ENCODE measurements around the gene VKORC1. TPM values are rescaled to one million over a fixed set of nuclear protein-coding genes. Genes with fewer than 3 reads are reported as not detected.
A peak's percentile ranks its signal among the peaks of the same experiment; 100 is the strongest.

VKORC1 gene
- total RNA-seq, 4 donors from 2014 or later, result 20.1 to 35.9 (median 32.9) TPM

- no peak overlapping the region for H3K4me3 ChIP-seq
- intact Hi-C loops (cut with DNase I; ENCODE audit: low total_unique reads), result no loop called here
- no peak for TF ChIP-seq CTCF (IDR thresholded peaks at IDR 0.05 in 4 of 5, conservative IDR thresholded peaks at IDR 0.05 in 1 of 5)
- TF ChIP-seq POLR2A (IDR thresholded peaks at IDR 0.05), result no peak
- H3K9me3 ChIP-seq, result no peaks in the 10 kb centered on the region
- ATAC-seq (no peak), DNase-seq (no peak)
- H3K27me3 ChIP-seq, result no peaks in the 10 kb centered on the region
- peaks cover 0 to 52% of the 10 kb centered on the region in 2 donors for H3K36me3 ChIP-seq
- H3K27ac ChIP-seq, result no peak overlapping the region
- peaks cover 24 to 27% of the 10 kb centered on the region in 2 donors for H3K4me1 ChIP-seq
- in situ Hi-C loops (cut with MboI; ENCODE audit: low sequenced_read_pairs in 4 of 4), result loop anchor here in 2 of 4 donors (5.0 to 25.0 kb wide), 2 partner anchors 44 to 89 kb away; partner anchors contain the start of genes HSD3B7 (in 1 of the 2) and STX4 (in 1 of the 2)
Measured at GRCh38 chr16:31076319-31076718, 18.3 kb downstream of the VKORC1 start.

GRCh38 chr16:31074814-31075183 lies 19.8 kb downstream of the VKORC1 start:
- H3K27me3 ChIP-seq, result no peaks in the 10 kb centered on the region
- peak overlapping the region; percentile 97 to 99 (median 99) for H3K27ac ChIP-seq
- DNase-seq (no peak), ATAC-seq (peak in 1 of 2 donors; percentile 15)
- H3K4me1 ChIP-seq, result peaks cover 24 to 30% of the 10 kb centered on the region in 2 donors
- TF ChIP-seq CTCF (IDR thresholded peaks at IDR 0.05 in 4 of 5, conservative IDR thresholded peaks at IDR 0.05 in 1 of 5) (no peak), POLR2A (IDR thresholded peaks at IDR 0.05) (no peak)
- in situ Hi-C loops (cut with MboI; ENCODE audit: low sequenced_read_pairs in 4 of 4) (loop anchor here in 2 of 4 donors (5.0 to 25.0 kb wide), 2 partner anchors 42 to 87 kb away; partner anchors contain the start of genes HSD3B7 (in 1 of the 2) and STX4 (in 1 of the 2)), intact Hi-C loops (cut with DNase I; ENCODE audit: low total_unique reads) (loop anchor here (1.0 to 5.0 kb wide), 7 partner anchors 20 to 1077 kb away; partner anchors contain the start of genes HIRIP3, HSD3B7, INO80E and STX4)
- peaks cover 0 to 37% of the 10 kb centered on the region in 2 donors for H3K36me3 ChIP-seq
- peak overlapping the region; percentile 95 to 100 (median 96) for H3K4me3 ChIP-seq
- H3K9me3 ChIP-seq, result no peaks in the 10 kb centered on the region

- in situ Hi-C loops (cut with MboI; ENCODE audit: low sequenced_read_pairs in 4 of 4), result no loop called here
- peak; percentile 88 to 94 for ATAC-seq
- Histone ChIP-seq H3K4me3 (peak within 1 kb of the TSS; percentile 95 to 100 (median 96)), H3K4me1 (peaks cover 24 to 30% of the 10 kb centered on the region in 2 donors), H3K27ac (peak within 1 kb of the TSS; percentile 97 to 99 (median 99)), H3K9me3 (no peaks in the 10 kb centered on the region), H3K36me3 (peaks cover 0 to 31% of the 10 kb centered on the region in 2 donors), H3K27me3 (no peaks in the 10 kb centered on the region)
- intact Hi-C loops (cut with DNase I; ENCODE audit: low total_unique reads), result loop anchor here (1.0 to 5.0 kb wide), 8 partner anchors 20 to 1077 kb away; partner anchors contain the start of genes FBRS, HIRIP3, HSD3B7 and INO80E
- no peak for TF ChIP-seq CTCF (IDR thresholded peaks at IDR 0.05 in 4 of 5, conservative IDR thresholded peaks at IDR 0.05 in 1 of 5)
- TF ChIP-seq POLR2A (IDR thresholded peaks at IDR 0.05), result peak; percentile 78 to 93
- peak; percentile 98 for DNase-seq
Measured at GRCh38 chr16:31073970-31074813, 20.4 kb downstream of the VKORC1 start, which contains the start of the genes ZNF646 and ZNF668. ZNF646 (plus strand) TSS chr16:31074422; CDS start chr16:31076325, 1,903 bp downstream. ZNF668 (minus strand) TSS chr16:31074240; CDS start chr16:31064459, 9,781 bp downstream.

- peaks cover 0 to 23% of the 10 kb centered on the region in 2 donors for H3K36me3 ChIP-seq
- ATAC-seq (peak; percentile 85 to 89), DNase-seq (peak; percentile 84 to 86)
- H3K4me3 ChIP-seq, result peak overlapping the region; percentile 95 to 100 (median 96)
- peak overlapping the region; percentile 97 to 99 (median 99) for H3K27ac ChIP-seq
- TF ChIP-seq CTCF (IDR thresholded peaks at IDR 0.05 in 4 of 5, conservative IDR thresholded peaks at IDR 0.05 in 1 of 5) (peak in 2 of 5 experiments; percentile 20 to 49), POLR2A (IDR thresholded peaks at IDR 0.05) (peak in 1 of 2 donors; percentile 7)
- in situ Hi-C loops (cut with MboI; ENCODE audit: low sequenced_read_pairs in 4 of 4) (no loop called here), intact Hi-C loops (cut with DNase I; ENCODE audit: low total_unique reads) (loop anchor here (2.0 to 5.0 kb wide), 4 partner anchors 86 to 1076 kb away; partner anchors contain the start of genes FBRS, HIRIP3, HSD3B7 and INO80E)
- no peaks in the 10 kb centered on the region for H3K9me3 ChIP-seq
- peaks cover 24 to 30% of the 10 kb centered on the region in 2 donors for H3K4me1 ChIP-seq
- no peaks in the 10 kb centered on the region for H3K27me3 ChIP-seq
Measured at GRCh38 chr16:31073142-31073969, 21.2 kb downstream of the VKORC1 start.
